Loucy (cell line): ENCODE results near the gene SELENOM.
A peak's percentile ranks its signal among the peaks of the same experiment; 100 is the strongest.

Experiments used
- CTCF ChIP-seq: fragments of 200-600 bp; sonication (generic); conservative IDR thresholded peaks from 2 replicates; pipeline ENCODE4 v1.5.1; 2014; ENCODE audit warnings: mild to moderate bottlenecking, antibody characterized with exemption, low read length
- EZH2phosphoT487 ChIP-seq: fragments of 200-600 bp; IDR thresholded peaks from 2 replicates; pipeline ENCODE4 v1.6.1; 2018; ENCODE audit warnings: antibody characterized with exemption, mild to moderate bottlenecking, moderate library complexity, borderline replicate concordance

- TF ChIP-seq CTCF (peak; percentile 77), EZH2phosphoT487 (no peak)
Measured at GRCh38 chr22:31089160-31090100, 17.9 kb downstream of the SELENOM start.
